DOHH2 (cell line): Measurements from ENCODE around the gene AQP1.

Source experiments
- CTCF ChIP-seq: fragments of 200-600 bp; sonication (generic); IDR thresholded peaks from one replicate; pipeline ENCODE4 v1.5.1; 2014; ENCODE audit warnings: antibody characterized with exemption, mild to moderate bottlenecking, low read depth, low read length; ENCODE audit not compliant: poor library complexity, severe bottlenecking
- EZH2phosphoT487 ChIP-seq: fragments of 200-600 bp; sonication (generic); IDR thresholded peaks from 2 replicates; pipeline ENCODE4 v1.6.1; 2017; ENCODE audit warnings: borderline replicate concordance, mild to moderate bottlenecking, antibody characterized with exemption, low read length, moderate library complexity, mixed read lengths

DNA sequence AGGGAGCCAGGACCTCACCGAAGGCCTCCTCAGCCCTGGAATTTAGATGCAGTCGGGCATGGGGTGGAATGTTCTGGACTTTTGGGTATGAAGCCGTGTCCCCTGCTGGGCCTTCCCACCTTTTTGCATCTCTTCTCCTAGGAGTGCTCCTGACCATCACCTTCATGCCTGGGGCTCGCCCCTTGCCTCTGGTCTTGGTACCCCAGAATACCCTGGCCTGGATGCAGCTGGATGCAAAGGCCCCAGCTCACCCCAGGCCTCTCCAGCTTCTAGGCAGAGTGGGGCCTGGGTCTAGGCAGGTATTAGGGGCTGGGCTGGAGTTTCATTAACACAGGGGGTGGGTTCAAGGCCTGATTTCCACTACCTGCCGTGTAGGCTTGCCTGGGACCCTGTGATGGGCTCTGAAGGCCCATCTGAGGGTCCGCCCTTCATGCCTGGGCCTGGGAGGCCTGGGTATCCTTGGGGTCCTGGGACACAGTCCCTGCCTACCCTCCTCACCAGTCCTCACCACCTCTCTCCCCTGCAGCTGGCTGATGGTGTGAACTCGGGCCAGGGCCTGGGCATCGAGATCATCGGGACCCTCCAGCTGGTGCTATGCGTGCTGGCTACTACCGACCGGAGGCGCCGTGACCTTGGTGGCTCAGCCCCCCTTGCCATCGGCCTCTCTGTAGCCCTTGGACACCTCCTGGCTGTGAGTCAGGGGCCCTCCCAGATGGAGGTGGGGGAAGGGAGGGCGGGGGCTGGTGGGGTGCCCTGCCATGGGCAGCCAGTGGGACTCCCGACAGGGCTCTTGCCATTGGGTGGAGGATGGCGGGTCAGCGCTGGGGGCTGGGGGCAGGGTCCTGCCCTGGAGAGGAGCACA, 10.1 kb downstream of the AQP1 start:
- TF ChIP-seq CTCF = no peak
- no peak for TF ChIP-seq EZH2phosphoT487
